ENCODE results near the gene GAD2.

DNA sequence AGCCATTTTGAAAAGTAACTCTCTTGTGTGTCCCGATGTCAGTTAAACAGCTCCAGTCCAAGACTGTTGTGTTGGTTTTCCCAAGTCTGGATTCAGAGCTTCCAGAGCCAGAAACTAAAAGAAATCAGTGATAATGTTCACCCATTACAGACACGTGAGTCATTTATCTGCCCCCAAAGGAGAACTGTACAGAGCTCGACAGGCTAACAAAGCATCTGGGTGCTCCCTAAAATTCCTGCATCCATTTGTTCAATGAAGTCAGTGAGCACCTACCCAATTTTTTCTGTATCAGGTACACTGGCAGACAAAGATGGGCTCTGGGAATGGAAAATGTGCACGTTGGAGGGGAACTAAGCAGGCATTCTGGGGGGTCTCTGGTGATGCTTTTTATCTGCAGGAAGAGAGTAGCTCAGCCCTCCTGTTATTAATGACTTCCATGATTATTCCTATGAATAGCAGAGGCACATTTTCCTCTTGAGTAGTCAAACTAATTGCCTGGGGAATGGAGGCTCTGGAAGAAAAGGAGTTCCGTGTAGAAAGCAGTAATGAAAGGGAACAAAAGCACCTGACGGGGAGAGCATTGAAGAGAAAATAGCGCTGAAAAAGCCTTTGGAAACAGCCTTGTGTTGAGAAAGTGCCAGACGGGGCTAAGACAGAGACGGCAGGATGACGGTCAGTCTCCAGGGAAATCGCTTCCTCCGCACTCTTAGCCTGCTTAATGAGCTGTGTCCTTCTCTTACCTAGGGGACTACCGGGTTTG lies 75.3 kb downstream of the GAD2 start:
- TF ChIP-seq EZH2 (IDR thresholded peaks at IDR 0.05; ENCODE audit: low read depth, unreplicated experiment) (no peak), POLR2AphosphoS5 (IDR thresholded peaks at IDR 0.05; ENCODE audit: low read depth) (no peak), REST (IDR thresholded peaks at IDR 0.05; ENCODE audit: unreplicated experiment) (no peak), EZH2phosphoT487 (IDR thresholded peaks at IDR 0.05; ENCODE audit: unreplicated experiment) (no peak), NANOG (IDR thresholded peaks at IDR 0.05; ENCODE audit: borderline replicate concordance) (no peak), JUNB (IDR thresholded peaks at IDR 0.05; ENCODE audit: unreplicated experiment) (no peak), CREB1 (CRISPR knock-in tag; IDR thresholded peaks at IDR 0.05; ENCODE audit: low read depth) (no peak), ZNF331 (CRISPR knock-in tag; IDR thresholded peaks at IDR 0.05; ENCODE audit: low read depth) (no peak), STAT1 (IDR thresholded peaks at IDR 0.05; ENCODE audit: unreplicated experiment) (no peak), ZNF114 (CRISPR knock-in tag; IDR thresholded peaks at IDR 0.05) (no peak)
- TF ChIP-seq, protein P1, sequence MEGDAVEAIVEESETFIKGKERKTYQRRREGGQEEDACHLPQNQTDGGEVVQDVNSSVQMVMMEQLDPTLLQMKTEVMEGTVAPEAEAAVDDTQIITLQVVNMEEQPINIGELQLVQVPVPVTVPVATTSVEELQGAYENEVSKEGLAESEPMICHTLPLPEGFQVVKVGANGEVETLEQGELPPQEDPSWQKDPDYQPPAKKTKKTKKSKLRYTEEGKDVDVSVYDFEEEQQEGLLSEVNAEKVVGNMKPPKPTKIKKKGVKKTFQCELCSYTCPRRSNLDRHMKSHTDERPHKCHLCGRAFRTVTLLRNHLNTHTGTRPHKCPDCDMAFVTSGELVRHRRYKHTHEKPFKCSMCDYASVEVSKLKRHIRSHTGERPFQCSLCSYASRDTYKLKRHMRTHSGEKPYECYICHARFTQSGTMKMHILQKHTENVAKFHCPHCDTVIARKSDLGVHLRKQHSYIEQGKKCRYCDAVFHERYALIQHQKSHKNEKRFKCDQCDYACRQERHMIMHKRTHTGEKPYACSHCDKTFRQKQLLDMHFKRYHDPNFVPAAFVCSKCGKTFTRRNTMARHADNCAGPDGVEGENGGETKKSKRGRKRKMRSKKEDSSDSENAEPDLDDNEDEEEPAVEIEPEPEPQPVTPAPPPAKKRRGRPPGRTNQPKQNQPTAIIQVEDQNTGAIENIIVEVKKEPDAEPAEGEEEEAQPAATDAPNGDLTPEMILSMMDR (conservative IDR thresholded peaks at IDR 0.05; ENCODE audit: low read depth in 2 of 2), result no peak
- TF ChIP-seq, protein P2, sequence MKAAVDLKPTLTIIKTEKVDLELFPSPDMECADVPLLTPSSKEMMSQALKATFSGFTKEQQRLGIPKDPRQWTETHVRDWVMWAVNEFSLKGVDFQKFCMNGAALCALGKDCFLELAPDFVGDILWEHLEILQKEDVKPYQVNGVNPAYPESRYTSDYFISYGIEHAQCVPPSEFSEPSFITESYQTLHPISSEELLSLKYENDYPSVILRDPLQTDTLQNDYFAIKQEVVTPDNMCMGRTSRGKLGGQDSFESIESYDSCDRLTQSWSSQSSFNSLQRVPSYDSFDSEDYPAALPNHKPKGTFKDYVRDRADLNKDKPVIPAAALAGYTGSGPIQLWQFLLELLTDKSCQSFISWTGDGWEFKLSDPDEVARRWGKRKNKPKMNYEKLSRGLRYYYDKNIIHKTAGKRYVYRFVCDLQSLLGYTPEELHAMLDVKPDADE (IDR thresholded peaks at IDR 0.05), result no peak
- TF ChIP-seq, protein P3, sequence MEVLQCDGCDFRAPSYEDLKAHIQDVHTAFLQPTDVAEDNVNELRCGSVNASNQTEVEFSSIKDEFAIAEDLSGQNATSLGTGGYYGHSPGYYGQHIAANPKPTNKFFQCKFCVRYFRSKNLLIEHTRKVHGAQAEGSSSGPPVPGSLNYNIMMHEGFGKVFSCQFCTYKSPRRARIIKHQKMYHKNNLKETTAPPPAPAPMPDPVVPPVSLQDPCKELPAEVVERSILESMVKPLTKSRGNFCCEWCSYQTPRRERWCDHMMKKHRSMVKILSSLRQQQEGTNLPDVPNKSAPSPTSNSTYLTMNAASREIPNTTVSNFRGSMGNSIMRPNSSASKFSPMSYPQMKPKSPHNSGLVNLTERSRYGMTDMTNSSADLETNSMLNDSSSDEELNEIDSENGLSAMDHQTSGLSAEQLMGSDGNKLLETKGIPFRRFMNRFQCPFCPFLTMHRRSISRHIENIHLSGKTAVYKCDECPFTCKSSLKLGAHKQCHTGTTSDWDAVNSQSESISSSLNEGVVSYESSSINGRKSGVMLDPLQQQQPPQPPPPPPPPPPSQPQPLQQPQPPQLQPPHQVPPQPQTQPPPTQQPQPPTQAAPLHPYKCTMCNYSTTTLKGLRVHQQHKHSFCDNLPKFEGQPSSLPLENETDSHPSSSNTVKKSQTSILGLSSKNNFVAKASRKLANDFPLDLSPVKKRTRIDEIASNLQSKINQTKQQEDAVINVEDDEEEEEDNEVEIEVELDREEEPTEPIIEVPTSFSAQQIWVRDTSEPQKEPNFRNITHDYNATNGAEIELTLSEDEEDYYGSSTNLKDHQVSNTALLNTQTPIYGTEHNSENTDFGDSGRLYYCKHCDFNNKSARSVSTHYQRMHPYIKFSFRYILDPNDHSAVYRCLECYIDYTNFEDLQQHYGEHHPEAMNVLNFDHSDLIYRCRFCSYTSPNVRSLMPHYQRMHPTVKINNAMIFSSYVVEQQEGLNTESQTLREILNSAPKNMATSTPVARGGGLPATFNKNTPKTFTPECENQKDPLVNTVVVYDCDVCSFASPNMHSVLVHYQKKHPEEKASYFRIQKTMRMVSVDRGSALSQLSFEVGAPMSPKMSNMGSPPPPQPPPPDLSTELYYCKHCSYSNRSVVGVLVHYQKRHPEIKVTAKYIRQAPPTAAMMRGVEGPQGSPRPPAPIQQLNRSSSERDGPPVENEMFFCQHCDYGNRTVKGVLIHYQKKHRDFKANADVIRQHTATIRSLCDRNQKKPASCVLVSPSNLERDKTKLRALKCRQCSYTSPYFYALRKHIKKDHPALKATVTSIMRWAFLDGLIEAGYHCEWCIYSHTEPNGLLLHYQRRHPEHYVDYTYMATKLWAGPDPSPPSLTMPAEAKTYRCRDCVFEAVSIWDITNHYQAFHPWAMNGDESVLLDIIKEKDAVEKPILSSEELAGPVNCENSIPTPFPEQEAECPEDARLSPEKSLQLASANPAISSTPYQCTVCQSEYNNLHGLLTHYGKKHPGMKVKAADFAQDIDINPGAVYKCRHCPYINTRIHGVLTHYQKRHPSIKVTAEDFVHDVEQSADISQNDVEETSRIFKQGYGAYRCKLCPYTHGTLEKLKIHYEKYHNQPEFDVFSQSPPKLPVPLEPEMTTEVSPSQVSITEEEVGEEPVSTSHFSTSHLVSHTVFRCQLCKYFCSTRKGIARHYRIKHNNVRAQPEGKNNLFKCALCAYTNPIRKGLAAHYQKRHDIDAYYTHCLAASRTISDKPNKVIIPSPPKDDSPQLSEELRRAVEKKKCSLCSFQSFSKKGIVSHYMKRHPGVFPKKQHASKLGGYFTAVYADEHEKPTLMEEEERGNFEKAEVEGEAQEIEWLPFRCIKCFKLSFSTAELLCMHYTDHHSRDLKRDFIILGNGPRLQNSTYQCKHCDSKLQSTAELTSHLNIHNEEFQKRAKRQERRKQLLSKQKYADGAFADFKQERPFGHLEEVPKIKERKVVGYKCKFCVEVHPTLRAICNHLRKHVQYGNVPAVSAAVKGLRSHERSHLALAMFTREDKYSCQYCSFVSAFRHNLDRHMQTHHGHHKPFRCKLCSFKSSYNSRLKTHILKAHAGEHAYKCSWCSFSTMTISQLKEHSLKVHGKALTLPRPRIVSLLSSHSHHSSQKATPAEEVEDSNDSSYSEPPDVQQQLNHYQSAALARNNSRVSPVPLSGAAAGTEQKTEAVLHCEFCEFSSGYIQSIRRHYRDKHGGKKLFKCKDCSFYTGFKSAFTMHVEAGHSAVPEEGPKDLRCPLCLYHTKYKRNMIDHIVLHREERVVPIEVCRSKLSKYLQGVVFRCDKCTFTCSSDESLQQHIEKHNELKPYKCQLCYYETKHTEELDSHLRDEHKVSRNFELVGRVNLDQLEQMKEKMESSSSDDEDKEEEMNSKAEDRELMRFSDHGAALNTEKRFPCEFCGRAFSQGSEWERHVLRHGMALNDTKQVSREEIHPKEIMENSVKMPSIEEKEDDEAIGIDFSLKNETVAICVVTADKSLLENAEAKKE (CRISPR knock-in tag; IDR thresholded peaks at IDR 0.05), result no peak

Data from GM23338 (cell line).